ENCODE data around the gene MDC1.

Gene MDC1

GRCh38 chr6:30687659-30688431 is 29.2 kb downstream of the MDC1 start:
- no peak for TF ChIP-seq POLR2AphosphoS5 (IDR thresholded peaks at IDR 0.05; ENCODE audit: low read depth, low read length)
- TF ChIP-seq TAF1 (IDR thresholded peaks at IDR 0.05; ENCODE audit: borderline replicate concordance, low read depth, low read length): 0 out of 2 replicates have a peak, but pooled peaks have one; percentile 32
- DNase-seq (ENCODE audit: insufficient read length) (no peak), FAIRE-seq (no peak)

GRCh38 chr6:30686908-30687658 is 30.0 kb downstream of the MDC1 start:
- FAIRE-seq (peak; percentile 94), DNase-seq (ENCODE audit: insufficient read length) (peak; percentile 68)
- TF ChIP-seq POLR2AphosphoS5 (IDR thresholded peaks at IDR 0.05; ENCODE audit: low read depth, low read length): peak; percentile 70; the same call in 1 of the 2 replicates
- TF ChIP-seq TAF1 (IDR thresholded peaks at IDR 0.05; ENCODE audit: borderline replicate concordance, low read depth, low read length): no peak
- TF ChIP-seq POLR2A (IDR thresholded peaks at IDR 0.05; ENCODE audit: low read depth, low read length): peak; percentile 61; the same call in 1 of the 2 replicates

GRCh38 chr6:30686009-30686907 is 30.8 kb downstream of the MDC1 start, which contains the start of gene PPP1R18:
TSS of gene PPP1R18 (minus strand) at chr6:30686645. CDS start at chr6:30686018, 627 bp downstream.
- FAIRE-seq: peak; percentile 74
- no peak for TF ChIP-seq TAF1 (IDR thresholded peaks at IDR 0.05; ENCODE audit: borderline replicate concordance, low read depth, low read length)
- TF ChIP-seq POLR2A (IDR thresholded peaks at IDR 0.05; ENCODE audit: low read depth, low read length): peak; percentile 62; the same call in 1 of the 2 replicates
- TF ChIP-seq POLR2AphosphoS5 (IDR thresholded peaks at IDR 0.05; ENCODE audit: low read depth, low read length): peak; percentile 36; the same call in 1 of the 2 replicates
- peak; percentile 58 for DNase-seq (ENCODE audit: insufficient read length)

- DNase-seq (ENCODE audit: insufficient read length) (no peak), FAIRE-seq (no peak)
- TF ChIP-seq TAF1 (IDR thresholded peaks at IDR 0.05; ENCODE audit: borderline replicate concordance, low read depth, low read length) (0 out of 2 replicates have a peak, but pooled peaks have one; percentile 20), POLR2A (IDR thresholded peaks at IDR 0.05; ENCODE audit: low read depth, low read length) (no peak), POLR2AphosphoS5 (IDR thresholded peaks at IDR 0.05; ENCODE audit: low read depth, low read length) (no peak)
Observed at GRCh38 chr6:30685157-30686008, 31.7 kb downstream of the MDC1 start.

DNA sequence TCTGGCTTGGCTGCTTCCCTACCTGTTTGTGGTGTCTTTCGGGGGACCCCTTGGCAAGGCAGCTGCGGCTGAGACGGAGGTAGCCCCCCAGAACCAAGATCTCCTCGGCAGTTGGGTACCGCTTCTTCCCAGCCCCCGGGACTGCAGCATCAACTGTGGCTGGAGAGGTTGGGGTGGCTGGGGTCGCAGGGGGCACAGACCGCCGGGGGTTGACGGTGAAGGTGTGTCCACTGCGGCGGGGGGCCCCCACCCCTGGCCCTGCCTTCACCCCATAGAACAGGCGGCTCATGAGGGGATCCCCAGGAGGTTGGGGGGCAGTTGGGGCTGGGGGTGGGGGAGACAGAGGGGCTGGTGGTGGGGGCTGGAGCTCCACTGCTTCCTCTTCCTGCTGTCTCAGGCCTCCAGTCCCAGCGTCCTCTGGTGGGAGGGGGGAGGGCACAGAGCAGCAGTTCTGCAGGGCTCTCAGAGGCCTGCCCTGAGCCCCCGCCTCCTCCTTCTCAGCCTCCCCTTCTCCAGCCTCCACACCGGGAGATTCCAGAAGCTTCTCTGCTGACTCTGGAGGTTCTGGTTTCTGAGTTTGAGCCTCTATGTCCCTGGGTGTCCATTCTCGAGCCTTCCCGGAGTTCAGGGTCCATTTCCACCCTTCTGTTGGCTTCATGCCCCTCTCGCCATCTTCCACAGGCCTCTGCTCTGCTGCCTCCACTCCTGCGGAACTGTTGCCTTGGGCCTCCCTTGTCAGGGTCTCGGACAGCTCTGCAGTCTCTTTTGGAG is 32.5 kb downstream of the MDC1 start:
- FAIRE-seq: no peak
- TF ChIP-seq POLR2A (IDR thresholded peaks at IDR 0.05; ENCODE audit: low read depth, low read length) (no peak; the same call in 1 of the 2 replicates), POLR2AphosphoS5 (IDR thresholded peaks at IDR 0.05; ENCODE audit: low read depth, low read length) (0 out of 2 replicates have a peak, but pooled peaks have one; percentile 23), TAF1 (IDR thresholded peaks at IDR 0.05; ENCODE audit: borderline replicate concordance, low read depth, low read length) (no peak)
- DNase-seq (ENCODE audit: insufficient read length): no peak

GRCh38 chr6:30683980-30684338 is 33.1 kb downstream of the MDC1 start:
- no peak for FAIRE-seq
- TF ChIP-seq POLR2A (IDR thresholded peaks at IDR 0.05; ENCODE audit: low read depth, low read length) (no peak), POLR2AphosphoS5 (IDR thresholded peaks at IDR 0.05; ENCODE audit: low read depth, low read length) (no peak), TAF1 (IDR thresholded peaks at IDR 0.05; ENCODE audit: borderline replicate concordance, low read depth, low read length) (no peak)

DNA sequence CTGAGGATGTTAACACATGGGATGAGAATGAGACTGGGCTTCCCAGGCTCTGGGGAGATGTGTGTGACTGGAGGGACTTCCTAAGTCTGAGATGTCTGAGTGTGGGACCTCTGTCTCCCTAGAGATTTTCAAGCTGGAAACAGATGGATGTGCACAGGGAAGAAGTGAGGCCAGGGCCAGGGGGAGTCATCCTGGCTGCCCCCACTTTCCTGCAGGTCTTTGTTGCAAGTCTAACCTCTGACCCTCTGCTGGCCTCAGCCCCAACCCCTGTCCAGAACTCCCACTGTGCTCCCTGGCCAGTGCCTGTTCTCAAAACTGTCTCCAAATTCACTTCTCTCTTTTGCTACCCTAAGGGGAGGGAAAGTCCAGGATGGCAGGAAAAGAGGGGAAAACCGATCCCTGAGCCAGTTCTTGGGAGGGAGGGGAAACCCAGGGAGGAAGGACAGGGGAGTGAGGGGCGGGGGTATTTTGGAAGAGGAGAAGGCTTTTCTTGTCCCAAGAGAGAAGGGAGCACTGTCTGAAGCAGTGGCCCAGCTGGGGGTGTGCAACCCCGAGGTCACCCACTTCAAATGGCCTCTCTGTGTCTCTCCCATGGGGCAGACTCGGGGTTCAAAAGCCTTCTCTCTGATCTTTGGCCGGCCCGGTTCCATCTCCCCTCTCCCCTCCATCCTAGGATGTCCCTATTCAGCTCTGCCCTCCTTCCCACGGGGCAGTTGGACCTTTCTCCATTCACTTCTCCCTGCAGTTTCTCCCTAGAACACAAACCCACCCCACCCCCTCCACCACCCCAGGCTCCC is 33.7 kb downstream of the MDC1 start:
- FAIRE-seq: no peak
- DNase-seq (ENCODE audit: insufficient read length): no peak
- no peak for TF ChIP-seq POLR2A (IDR thresholded peaks at IDR 0.05; ENCODE audit: low read depth, low read length)
- no peak for TF ChIP-seq POLR2AphosphoS5 (IDR thresholded peaks at IDR 0.05; ENCODE audit: low read depth, low read length)
- TF ChIP-seq TAF1 (IDR thresholded peaks at IDR 0.05; ENCODE audit: borderline replicate concordance, low read depth, low read length): no peak

More at GRCh38 chr6:30683980-30684338, 33.1 kb downstream of the MDC1 start:
- DNase-seq (ENCODE audit: insufficient read length): no peak

DNA sequence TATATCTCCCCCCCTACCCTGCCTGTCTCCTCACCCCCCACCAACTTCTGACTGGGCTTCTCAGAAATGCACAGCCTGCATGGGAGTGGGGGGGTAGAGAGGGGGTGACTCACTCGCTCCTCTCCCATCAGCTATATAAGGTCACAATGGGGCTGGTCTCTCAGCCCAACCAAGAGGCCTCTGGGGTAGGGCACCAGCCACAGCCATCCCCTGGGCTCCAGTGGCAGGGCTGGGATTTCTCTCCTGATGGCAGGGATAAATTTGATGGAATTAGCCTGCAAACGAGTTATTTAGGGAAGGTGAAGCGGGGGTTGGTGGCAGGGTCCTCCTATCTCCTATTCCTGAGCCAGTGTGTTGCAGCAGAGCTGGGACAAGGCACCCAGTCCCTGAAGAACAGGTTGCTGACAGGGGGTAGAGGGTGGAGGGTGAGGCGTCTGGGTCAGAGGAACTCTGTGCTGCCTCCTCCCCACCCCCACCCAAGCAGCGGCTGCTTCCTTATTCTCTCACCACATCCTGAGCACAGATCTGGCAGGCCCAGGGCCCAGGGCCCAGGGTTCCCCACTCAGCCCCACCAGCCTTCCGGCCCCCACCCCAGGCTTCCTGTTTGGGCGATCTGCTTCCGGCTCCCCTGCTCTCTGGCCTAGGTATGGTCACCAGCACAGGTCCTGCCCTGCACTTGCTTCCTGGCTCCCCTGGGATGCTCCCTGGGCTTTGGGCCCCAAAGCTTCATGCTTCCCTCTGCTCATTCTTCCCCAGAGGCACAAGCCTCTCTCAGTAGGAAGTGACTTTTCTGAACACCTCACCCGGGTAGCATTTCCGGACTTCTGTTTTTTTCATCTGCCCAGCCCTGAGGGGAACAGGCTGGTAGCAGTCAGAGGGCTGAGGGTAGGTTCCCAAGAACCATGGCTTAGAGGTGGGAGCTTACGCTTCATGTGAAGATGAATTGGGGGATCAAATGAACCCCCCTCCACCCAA is 34.7 kb downstream of the MDC1 start:
- TF ChIP-seq POLR2AphosphoS5 (IDR thresholded peaks at IDR 0.05; ENCODE audit: low read depth, low read length) (peak; percentile 75), POLR2A (IDR thresholded peaks at IDR 0.05; ENCODE audit: low read depth, low read length) (peak; percentile 68), TAF1 (IDR thresholded peaks at IDR 0.05; ENCODE audit: borderline replicate concordance, low read depth, low read length) (peak; percentile 42; the same call in 1 of the 2 replicates)
- FAIRE-seq (peak; percentile 88), DNase-seq (ENCODE audit: insufficient read length) (peak; percentile 87)

Data from GM12892 (cell line).